Stomach (tissue), 4 donors: ENCODE results near the gene BHLHE23.

Experiments used
- CTCF ChIP-seq, 7 experiments: fragments of 450-650 bp in 4 of 7; fragments of 200-600 bp in 3 of 7; sonication (generic) in 3 of 7; IDR thresholded peaks; one replicate each; pipeline ENCODE4 v1.5.1; 2016 to 2019; ENCODE audit warnings: antibody characterized with exemption in 7 of 7, control low read depth in 2 of 7, mild to moderate bottlenecking in 1 of 7
- EP300 ChIP-seq: sonication (generic); formaldehyde crosslinking; IDR thresholded peaks from one replicate; pipeline ENCODE4 v1.6.1; 2017; ENCODE audit warnings: antibody characterized with exemption
- POLR2AphosphoS5 ChIP-seq, 3 donors: sonication (generic); formaldehyde crosslinking; IDR thresholded peaks; one replicate each; pipeline ENCODE4 v1.6.1; 2016; ENCODE audit warnings: antibody characterized with exemption in 3 of 3

- no peak for TF ChIP-seq CTCF (IDR thresholded peaks at IDR 0.05)
- TF ChIP-seq POLR2AphosphoS5 (IDR thresholded peaks at IDR 0.05), result no peak
- no peak for TF ChIP-seq EP300
Observed at GRCh38 chr20:62999580-62999979, 7.2 kb downstream of the BHLHE23 start.
